ENCODE measurements around the gene CFAP74. TPM values are rescaled to one million over a fixed set of nuclear protein-coding genes. Genes with fewer than 3 reads are reported as not detected.

The CFAP74 gene
- total RNA-seq, 2 experiments from 2014 or later = 0.38 to 0.41 TPM

- CTCF ChIA-PET = interaction anchor here (0.6 to 4.2 kb wide), 36 partner anchors 10 to 246 kb away, joined by 3 to 100 read pairs (median 4); partner anchors contain the start of genes CFAP74 and TMEM52
- Mint-ChIP-seq H3K36me3 (ENCODE audit: low read depth) (no peaks in the 10 kb centered on the region), H3K27ac (peak overlapping the region; percentile 8), H3K4me3 (peak overlapping the region; percentile 71), H3K9me3 (no peaks in the 10 kb centered on the region), H3K4me1 (ENCODE audit: low read depth) (peaks cover 22% of the 10 kb centered on the region), H3K27me3 (peaks cover 6% of the 10 kb centered on the region)
- TF ChIP-seq, protein P1, sequence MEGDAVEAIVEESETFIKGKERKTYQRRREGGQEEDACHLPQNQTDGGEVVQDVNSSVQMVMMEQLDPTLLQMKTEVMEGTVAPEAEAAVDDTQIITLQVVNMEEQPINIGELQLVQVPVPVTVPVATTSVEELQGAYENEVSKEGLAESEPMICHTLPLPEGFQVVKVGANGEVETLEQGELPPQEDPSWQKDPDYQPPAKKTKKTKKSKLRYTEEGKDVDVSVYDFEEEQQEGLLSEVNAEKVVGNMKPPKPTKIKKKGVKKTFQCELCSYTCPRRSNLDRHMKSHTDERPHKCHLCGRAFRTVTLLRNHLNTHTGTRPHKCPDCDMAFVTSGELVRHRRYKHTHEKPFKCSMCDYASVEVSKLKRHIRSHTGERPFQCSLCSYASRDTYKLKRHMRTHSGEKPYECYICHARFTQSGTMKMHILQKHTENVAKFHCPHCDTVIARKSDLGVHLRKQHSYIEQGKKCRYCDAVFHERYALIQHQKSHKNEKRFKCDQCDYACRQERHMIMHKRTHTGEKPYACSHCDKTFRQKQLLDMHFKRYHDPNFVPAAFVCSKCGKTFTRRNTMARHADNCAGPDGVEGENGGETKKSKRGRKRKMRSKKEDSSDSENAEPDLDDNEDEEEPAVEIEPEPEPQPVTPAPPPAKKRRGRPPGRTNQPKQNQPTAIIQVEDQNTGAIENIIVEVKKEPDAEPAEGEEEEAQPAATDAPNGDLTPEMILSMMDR (IDR thresholded peaks at IDR 0.05) = peak; percentile 95
- POLR2A ChIA-PET = interaction anchor here (0.6 to 1.7 kb wide), 3 partner anchors 13 to 115 kb away, joined by 3 to 4 read pairs (median 3); no protein-coding TSS in a partner anchor
- ATAC-seq (peak; percentile 83), DNase-seq (peak; percentile 78)
- intact Hi-C loops (cut with micrococcal nuclease) = loop anchor here (5.0 kb wide), 1 partner anchor 82 kb away; no protein-coding TSS in a partner anchor
Observed at GRCh38 chr1:2044510-2045319, 41.1 kb upstream of the CFAP74 start.

DNA sequence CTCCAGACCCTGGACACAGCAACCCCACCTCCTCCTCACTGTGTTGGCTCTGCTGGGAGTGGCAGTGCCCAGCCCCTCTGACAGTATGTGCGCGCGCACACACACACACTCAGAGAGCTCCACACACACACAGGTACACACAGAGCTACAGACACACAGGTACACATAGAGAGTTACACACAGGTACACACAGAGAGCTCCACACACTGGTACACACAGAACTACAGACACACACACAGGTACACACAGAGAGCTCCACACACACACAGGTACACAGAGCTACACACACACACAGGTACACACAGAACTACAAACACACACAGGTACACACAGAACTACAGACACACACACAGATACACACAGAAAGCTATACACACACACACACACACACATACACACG is 40.3 kb upstream of the CFAP74 start:
- ChIA-PET CTCF (interaction anchor here (0.9 to 4.2 kb wide), 24 partner anchors 10 to 143 kb away, joined by 3 to 100 read pairs (median 5); no protein-coding TSS in a partner anchor), POLR2A (interaction anchor here (1.7 kb wide), 1 partner anchor 114 kb away, joined by 4 read pairs; no protein-coding TSS in a partner anchor)
- DNase-seq = no peak
- no peaks in the 10 kb centered on the region for H3K9me3 Mint-ChIP-seq
- H3K27me3 Mint-ChIP-seq = peaks cover 6% of the 10 kb centered on the region
- no peaks in the 10 kb centered on the region for H3K36me3 Mint-ChIP-seq (ENCODE audit: low read depth)
- H3K4me1 Mint-ChIP-seq (ENCODE audit: low read depth) = peaks cover 16% of the 10 kb centered on the region
- no peak for ATAC-seq
- TF ChIP-seq, protein P1 (IDR thresholded peaks at IDR 0.05) = no peak
- H3K4me3 Mint-ChIP-seq = peak overlapping the region; percentile 71
- H3K27ac Mint-ChIP-seq = peak overlapping the region; percentile 58
- intact Hi-C loops (cut with micrococcal nuclease) = loop anchor here (5.0 kb wide), 1 partner anchor 82 kb away; no protein-coding TSS in a partner anchor

DNA sequence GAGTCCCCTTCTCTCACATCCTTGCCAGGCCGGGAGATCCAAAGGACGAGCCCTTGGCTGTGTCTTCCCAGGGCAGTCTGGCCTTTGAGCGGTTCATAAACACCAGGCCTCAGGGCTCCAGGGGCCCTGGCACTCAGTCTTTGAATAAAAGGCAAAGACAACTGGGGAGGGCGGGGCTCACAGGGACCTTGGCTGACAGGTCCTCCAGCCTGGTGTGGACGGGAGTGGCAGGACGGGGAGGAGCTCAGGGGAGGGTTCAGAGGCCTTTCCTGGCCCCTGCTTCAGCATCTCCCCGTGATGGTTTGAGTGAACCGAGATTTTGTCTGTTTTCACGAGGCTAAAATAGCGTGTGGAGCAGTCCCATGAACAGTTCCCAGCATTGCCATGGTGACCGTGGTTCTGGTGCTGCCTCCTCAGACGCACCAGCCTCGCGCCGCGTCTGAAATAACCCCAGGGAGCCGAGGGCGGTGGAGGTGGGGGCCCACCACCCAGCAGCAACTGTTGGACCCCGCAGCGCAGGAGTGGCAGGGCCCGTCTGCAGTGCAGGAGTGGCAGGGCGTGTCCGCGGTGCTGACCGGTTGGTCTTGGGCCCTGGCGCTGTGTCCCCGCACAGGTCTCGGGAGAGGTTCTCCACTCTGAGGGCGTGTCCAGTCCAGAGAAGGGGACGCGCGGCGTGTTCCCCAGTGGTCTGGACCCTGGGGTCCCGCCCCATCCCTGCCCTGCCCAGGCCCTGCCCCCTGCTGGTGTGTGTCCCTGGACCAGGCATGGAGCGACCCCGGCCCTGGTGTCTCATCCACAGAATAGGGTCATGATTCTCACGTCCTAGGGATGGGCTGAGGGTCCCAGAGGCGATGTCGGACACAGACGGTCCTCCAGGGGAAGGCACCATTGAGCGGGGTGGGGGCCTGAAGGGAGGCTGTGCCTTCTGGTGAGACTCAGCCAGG is 39.5 kb upstream of the CFAP74 start:
- intact Hi-C loops (cut with micrococcal nuclease) = loop anchor here (5.0 kb wide), 1 partner anchor 81 kb away; no protein-coding TSS in a partner anchor
- Mint-ChIP-seq H3K27me3 (peaks cover 1% of the 10 kb centered on the region), H3K27ac (no peak overlapping the region), H3K4me3 (peak overlapping the region; percentile 71), H3K9me3 (no peaks in the 10 kb centered on the region), H3K4me1 (ENCODE audit: low read depth) (peaks cover 13% of the 10 kb centered on the region), H3K36me3 (ENCODE audit: low read depth) (no peaks in the 10 kb centered on the region)
- POLR2A ChIA-PET = no interaction called here
- ATAC-seq (no peak), DNase-seq (no peak)
- CTCF ChIA-PET = interaction anchor here (1.3 to 4.2 kb wide), 10 partner anchors 14 to 143 kb away, joined by 3 to 100 read pairs (median 9); no protein-coding TSS in a partner anchor
- TF ChIP-seq, protein P1 (IDR thresholded peaks at IDR 0.05) = no peak

- Mint-ChIP-seq H3K4me1 (ENCODE audit: low read depth) (peaks cover 13% of the 10 kb centered on the region), H3K9me3 (no peaks in the 10 kb centered on the region), H3K27ac (no peak overlapping the region), H3K36me3 (ENCODE audit: low read depth) (no peaks in the 10 kb centered on the region), H3K27me3 (no peaks in the 10 kb centered on the region), H3K4me3 (no peak overlapping the region)
- DNase-seq = no peak
- TF ChIP-seq, protein P1 (IDR thresholded peaks at IDR 0.05) = no peak
- intact Hi-C loops (cut with micrococcal nuclease) = loop anchor here (5.0 kb wide), 1 partner anchor 80 kb away; no protein-coding TSS in a partner anchor
- no peak for ATAC-seq
- ChIA-PET POLR2A (no interaction called here), CTCF (interaction anchor here (1.7 kb wide), 1 partner anchor 81 kb away, joined by 7 read pairs; no protein-coding TSS in a partner anchor)
Observed at GRCh38 chr1:2041887-2042286, 38.3 kb upstream of the CFAP74 start.

Measured in activated CD8-positive, alpha-beta T cell treated with anti-CD3 and anti-CD28 coated beads for 36 hours (primary cell).